HG03442 (cell line): ENCODE measurements around the gene GRIK4.
A peak's percentile ranks its signal among the peaks of the same experiment; 100 is the strongest.

ENCODE experiments used
- ATAC-seq: cut with Tn5 transposase; IDR thresholded peaks from one replicate; pipeline ENCODE4 v1.9.1; 2021; ENCODE audit warnings: mild to moderate bottlenecking, moderate library complexity; ENCODE audit not compliant: unreplicated experiment

The GRIK4 gene

DNA sequence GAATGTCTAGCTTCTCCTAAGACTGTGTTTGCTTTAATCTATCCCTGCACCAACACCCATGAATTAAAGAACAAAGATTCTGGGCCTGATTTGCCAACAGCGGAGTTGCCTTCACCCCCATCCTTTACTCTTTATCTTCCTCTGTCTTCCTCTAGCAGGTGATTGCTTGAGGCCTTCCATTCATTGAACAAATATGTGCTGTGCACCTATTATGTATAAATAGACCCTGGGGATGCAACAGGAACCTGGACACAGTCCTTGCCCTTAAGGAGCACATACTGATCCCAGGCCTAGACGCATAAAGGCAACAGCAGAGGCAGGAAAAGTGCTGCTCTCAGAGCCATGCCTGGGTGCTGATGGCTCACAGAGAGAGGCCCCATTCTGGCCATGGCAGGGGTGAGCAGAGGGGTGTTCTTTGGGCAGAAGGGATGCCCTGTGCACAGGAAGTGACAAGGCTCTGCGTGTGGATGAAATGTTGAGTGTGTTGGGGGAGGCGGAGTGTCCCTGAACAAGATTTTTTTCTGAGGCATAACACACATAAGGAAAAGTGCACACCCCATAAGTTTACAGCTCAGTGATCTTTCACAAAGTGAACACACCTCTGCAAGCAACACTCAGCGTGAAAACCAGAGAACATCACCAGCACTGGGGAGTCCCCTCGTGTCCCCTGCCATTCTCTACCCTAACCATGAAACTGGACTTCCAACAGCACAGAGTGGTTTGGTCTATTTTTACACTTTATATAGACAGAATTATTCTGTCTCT lies 145.9 kb downstream of the GRIK4 start:
- peak; percentile 64 for ATAC-seq

DNA sequence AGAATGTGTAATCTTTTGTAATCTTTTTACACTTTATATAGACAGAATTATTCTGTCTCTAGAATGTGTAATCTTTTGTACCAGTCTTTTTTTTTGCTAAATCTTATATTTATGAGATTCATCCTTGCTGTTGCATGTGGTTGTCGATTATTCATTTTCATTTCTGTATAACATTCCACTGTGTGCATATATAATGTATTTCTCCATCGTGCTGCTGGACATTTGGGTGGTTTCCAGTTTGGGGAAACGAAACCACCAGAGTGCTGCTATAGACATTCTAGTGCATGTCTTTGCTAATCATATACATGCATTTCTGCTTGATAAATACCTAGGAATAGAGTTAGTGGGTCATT lies 146.5 kb downstream of the GRIK4 start:
- peak; percentile 46 for ATAC-seq

DNA sequence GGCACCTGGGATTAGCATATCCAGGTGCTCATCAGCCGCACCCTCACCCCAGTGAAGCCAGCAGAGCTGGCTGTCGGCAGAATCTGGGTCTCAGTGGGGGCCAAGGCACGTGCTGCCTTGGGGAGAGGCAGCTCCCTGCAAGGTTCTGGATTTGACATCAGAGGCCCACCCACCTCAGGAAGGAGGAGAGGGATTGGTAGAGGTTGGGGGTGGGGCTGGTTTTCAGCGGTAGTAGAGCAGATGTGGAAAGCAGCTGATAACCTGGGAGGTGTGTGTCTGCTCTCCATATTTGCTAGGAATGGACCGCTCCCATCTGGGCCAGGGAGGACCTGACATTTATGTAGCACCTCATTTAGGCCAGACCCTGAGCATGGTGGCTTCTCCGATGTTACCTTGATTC lies 147.5 kb downstream of the GRIK4 start:
- ATAC-seq = no peak

DNA sequence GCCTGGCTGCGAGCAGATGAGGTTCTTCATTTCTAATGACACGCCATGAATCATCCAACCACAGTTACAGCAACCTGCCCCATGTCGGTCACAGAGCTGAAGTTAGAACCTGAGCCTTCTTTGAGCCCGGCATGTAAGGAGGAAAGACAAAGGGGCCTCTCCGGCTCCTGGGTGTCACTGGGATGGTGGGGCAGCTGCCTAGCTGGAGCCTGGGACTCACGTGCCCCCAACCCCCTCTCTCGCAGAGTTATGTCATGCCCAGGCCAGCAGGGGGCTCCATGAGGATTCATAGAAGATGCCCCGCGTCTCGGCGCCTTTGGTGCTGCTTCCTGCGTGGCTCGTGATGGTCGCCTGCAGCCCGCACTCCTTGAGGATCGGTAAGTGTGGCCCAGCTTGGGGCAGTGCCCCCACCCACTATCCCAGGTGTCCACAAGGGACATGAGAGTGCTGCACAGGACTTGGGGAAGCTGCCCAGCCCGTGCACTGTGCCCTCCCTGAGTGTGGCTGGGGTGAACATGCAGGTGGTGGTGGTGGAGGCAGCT lies 148.5 kb downstream of the GRIK4 start:
- no peak for ATAC-seq

DNA sequence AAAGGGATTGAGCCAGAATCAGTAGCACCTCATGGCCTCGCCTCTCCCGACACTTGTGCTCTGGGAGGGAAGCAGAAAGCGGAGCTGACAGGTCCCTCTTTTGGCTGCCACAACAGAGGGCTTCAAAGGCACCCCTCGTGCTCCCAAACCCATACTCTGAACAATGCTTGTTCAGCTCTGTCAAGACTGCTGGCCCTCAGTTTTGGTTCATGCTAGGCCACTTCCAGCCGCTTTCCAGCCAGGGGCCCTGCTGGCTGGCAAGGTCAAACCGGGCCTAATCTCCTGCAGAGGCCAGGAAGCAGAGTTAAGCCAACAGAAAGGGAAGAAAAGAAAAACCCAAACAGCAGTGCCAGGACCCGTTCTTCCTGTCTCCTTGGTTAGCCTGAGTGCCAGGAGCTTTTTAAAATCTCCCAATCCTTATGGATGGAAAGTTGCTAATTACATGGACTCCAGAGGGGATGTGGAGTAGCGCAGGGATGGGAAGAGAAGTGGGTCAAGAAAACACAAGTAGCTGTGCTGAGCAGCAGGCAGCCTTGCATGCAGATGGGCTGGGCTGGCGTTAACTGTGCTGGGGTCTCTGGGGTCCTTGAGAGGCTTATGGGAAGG lies 150.6 kb downstream of the GRIK4 start:
- no peak for ATAC-seq

DNA sequence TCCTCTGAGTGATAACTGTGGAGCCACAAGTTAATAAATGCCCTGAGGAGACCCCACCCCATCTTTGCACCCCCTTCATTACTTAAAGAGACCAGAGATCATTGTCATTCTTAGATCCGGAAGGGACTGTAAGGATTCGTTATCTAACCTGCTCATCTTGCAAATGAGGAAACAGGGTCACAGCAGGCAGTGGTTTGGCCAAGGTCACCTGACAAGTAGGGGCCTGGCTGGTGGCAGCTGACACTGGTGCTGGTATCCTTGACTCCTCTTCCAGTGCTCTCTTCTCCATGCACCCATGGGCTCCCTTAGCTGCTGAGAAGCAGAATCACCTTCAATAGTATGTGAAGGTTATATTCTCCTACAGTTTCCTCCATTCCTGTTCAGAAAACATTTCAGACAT lies 151.6 kb downstream of the GRIK4 start:
- no peak for ATAC-seq

DNA sequence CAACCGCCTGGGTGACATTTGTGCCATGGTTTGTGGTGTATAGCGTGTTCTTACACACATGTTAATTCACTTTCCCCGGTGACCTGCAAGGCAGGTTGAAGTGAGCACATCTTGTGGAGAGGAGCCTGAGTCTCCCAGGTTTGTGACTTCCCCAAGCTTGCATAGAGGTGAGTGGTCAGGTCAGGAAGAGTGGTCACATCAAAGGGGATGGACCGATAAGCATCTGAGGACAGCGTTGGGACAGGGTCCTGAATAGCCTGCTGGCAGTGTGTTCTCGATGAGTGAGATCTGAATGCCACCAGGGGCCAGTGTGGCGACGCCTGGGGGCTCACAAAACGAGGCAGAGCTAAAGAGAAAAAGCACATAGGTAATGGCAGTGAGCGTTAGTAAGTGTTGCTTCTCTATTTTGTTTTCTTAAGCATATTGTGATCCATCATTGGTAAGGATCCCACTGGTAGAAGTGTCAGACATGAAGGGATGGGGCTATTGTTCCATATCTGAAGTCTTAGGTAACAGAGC lies 154.6 kb downstream of the GRIK4 start:
- ATAC-seq = no peak

DNA sequence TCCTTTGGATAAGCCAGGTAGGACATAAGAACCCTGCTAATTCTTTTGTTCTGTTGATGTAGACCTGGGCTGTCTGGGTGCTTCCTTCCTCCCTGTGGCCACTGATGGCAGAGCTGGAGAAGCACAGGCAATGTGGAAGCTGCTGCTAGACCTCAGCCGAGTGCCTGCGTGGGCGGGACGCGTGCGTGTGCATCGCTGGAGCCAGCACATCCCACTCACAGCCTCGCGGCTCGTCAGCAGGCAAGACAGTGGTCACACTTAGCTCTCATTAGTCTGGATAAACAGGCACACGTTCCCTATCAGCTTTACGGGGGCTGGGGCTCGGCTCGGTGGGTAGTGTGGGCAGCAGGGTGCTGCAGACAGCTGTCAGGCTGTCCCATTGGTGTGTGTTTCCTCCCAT lies 155.7 kb downstream of the GRIK4 start:
- ATAC-seq = no peak

DNA sequence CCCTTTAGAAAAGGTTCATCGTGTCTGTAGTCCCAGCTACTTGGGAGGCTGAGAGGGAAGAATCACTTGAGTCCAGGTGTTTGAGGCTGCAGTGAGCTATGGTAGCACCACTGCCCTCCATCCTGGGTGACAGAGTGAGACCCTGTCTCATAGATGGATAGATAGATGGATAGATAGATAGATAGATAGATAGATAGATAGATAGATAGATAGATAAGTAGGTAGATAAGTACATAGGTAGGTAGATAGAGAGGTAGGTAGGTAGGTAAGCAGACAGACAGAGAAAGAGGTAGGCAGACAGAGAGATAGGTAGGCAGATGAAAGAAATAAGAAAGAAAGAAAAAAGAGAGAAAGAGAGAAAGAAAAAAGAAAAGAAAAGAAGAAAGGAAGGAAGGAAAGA lies 156.4 kb downstream of the GRIK4 start:
- no peak for ATAC-seq

DNA sequence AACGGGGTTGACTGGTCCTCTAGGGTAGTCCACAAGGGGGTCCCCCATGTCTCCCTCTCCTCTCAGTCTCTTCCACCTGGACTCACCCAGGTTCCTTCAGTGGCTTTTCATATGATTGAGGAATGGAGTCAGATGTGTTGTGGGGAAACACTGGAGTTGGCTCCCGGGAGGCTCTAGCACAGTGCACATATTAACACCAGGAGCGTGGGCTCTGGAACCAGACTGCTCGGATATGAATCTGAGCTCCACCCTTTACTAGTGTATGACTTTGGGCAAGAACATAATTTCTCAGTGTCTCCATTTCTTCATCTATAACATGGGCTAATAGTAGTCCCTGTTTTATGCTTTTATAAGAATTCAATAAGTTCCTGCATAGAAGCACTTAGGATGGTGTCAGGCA lies 157.0 kb downstream of the GRIK4 start:
- no peak for ATAC-seq

DNA sequence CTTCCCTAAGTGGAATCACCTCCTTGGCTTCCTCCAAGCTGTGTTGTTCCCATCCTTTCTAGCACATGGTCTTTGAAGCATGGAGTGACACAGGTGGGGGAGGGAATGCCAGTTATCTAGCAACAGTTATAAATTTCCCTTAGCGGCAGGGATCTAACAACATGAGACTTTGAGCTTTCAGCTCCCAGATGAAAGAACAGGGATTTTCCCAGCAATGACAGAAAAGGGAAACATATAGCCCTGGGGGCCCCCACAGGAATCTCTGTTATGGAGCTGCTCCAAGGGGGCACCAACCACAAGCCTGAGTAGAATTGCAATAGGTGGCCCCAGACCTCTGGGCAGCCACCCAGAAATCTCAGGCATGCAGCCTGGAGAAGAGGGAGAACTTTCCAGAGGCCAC lies 163.0 kb downstream of the GRIK4 start:
- ATAC-seq = no peak

DNA sequence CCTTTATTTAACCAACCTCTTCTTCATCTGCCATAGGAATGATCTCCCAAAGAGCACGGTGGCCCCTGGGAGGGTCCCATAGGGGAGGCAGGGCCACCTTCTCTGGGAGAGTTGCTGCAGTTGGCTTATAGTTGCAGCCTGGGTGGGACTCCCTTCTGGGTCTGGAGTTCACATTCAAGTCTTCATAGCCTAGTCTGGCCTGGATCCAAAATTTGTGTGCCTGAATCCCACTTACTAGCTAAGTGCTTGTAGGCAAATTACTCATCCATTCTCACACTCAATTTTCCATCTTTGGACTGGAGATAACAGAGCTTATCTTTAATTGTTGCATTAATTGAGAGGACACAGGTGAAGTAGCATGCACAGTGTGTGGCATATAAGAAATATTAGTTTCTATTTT lies 163.6 kb downstream of the GRIK4 start:
- no peak for ATAC-seq

DNA sequence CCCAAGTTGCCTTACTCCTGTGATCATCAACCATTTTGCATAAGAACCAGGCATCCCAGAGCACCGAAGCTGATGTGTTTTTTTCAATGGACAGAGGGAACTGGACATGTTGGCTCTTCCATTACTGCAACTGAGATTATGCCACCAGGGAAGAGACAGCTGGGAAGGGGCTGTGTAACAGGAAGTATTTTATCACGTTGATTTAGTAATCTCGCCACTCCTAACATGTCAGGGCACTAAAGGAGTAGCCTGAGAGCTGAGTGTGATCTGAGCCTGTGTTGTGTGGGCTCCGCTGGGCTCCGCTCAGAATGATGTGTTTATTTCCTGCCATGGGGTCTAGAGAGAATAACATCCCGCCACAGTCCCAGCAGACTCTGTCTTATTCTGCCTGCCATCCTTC lies 165.4 kb downstream of the GRIK4 start:
- no peak for ATAC-seq

DNA sequence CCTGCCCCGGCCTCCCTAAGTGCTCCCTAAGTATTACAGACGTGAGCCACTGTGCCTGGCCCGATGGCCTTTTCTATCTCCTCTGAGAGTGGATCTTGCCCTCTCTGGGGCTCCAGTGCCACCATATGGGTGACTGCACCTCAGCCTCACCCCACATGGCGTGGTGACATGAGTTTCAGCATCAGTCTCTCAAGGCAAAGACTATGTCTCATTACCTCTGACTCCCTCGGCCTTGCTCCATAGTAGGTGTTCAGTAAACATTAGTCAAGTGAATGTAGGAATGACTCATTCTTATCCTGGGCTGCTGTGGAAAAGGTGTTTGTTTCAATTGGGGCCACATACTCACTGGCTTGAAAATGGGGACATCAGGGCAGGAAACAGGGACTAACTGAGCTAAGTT lies 168.8 kb downstream of the GRIK4 start:
- ATAC-seq = no peak

DNA sequence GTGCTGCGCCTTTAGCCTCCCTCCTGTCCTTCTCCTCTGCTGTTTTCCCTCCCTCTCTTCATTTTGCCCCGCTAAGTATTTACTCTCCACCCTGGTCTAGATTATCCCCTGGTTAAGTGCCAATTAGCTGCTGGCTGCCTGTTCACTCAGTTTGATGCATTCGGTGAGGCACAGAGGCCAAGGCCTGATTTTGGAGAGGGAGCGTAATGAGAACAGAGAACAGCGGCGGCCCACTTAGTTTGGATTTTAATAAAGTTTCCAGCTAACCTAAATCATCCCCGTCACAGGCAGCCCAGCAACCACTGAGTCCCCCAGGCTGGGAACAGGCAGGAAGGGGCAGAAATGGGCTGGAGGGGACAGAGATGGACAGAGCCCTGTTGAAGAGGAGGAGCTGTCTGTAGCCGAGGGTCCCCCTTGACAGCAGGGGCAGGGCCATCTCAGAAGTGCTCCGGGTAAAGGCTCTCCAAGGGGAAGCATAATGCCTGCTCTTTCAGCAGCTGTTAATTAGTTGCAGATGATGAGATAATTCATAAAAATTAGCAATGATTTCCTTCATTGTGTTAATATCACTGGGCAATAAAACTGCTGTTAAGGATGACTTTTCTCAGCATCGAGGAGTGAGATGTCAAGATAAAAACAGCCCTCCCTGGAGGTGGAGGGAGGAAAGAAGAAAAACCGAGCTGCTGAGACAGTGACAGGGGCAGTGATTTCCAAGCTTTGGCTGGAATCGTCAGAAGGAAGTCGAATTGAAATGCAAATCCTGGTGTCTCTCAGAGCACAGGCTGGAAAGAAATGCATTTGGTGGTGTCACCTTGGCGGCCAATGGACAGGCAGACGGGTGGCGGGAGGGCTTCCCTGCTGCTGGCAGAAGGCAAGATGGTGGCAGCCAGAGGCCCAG lies 170.1 kb downstream of the GRIK4 start:
- ATAC-seq = no peak

DNA sequence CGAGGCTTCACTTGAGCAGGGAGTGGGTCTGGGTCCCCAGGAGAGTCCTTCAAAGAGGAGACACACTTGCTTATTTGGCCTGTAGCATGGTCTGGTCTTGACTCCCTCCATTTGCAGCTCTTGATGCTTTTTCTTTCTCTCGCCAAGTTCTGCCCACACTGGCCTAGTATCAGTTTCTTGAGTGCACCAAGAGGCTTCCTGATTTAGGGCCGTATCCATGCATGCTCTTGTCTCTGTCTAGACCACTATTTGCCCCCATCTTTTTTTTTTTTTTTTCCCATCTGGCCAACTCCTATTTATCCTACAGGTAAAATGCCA lies 170.7 kb downstream of the GRIK4 start:
- no peak for ATAC-seq

DNA sequence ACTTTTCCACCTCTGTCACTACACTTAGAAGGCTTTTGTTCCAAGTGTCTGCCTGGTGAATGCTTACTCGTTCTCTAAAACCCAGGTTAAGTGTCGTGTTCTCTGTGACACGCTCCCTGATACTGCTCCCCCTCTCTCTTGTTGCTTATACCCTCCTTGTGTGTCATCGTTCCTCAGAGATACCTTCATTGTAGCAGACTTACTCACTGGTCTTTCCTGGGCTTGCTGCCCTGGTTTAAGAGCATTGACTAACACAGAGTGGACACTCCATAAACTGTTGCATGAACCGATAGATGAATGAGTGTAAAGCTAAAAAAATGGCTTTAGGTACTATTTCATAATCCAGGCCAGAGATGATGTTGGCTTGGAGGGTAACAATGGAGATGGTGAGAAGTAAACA lies 171.3 kb downstream of the GRIK4 start:
- no peak for ATAC-seq

DNA sequence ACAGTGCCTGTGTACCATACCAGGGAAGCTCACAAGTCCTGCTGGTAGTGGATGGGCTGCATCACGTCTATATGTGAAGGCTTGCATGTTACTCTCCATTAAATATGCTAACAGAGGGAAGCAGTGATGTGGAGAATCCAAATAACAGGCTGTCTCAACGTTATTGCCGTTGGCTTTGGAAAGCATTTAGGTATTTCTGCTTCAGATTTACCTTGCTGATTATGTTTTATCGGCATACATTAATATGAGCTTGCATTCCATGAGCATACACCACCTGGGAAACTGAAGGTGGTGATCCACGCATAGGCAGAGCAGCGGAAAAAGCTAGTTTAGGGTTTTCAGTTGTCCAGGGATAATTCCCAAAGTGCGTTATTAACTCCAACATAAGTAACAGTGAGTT lies 175.0 kb downstream of the GRIK4 start:
- no peak for ATAC-seq

DNA sequence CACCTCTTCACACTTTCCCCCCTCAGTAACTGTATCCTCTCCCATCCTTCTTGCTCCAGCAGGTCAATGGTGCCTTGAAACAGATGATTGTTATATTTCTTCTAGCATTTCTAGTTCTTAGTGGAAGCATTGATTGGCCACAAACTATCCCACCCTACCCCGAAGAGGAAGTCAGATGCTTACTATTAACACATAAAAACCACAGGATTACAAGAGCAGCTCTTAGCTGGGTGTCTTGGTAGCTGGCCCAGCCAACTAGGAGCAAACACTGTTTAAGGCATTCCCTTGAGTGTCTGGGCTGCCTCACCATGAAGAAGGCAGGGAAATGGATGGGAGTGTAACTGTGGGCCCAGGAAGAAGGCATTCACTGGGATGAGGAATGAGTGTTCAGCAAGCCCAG lies 176.6 kb downstream of the GRIK4 start:
- ATAC-seq = no peak

DNA sequence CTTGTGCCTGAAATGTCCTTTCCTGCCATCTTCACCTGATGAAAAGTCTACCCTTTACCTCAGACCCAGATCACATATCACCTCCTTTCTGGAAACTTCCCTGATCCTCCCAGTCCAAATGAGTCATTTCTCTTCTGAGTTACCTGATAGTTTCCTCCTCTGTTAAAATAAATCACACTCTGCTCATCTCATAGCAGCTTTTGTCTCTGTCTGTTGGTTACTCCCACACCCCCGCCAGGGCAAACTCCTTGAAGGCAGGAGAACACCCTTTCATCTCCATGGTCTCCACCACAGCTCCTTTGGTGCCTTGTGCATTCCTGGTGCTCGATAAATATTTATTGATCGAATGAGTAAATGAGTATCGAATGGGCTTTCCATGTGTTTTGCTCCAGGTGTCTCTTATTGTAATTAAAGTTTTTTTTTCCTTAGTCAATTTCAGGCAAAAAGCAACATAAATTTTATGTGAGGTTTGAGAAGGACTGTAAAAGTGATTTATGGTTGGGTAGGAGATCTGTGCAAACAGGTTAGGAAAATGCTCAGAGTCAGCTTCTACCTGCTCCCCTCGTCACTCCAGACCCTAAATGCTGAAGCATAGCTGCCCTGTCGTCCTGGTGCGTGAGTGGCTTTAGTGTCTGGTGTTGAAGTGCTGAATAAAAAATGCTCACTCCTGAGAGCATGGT lies 178.2 kb downstream of the GRIK4 start:
- no peak for ATAC-seq

DNA sequence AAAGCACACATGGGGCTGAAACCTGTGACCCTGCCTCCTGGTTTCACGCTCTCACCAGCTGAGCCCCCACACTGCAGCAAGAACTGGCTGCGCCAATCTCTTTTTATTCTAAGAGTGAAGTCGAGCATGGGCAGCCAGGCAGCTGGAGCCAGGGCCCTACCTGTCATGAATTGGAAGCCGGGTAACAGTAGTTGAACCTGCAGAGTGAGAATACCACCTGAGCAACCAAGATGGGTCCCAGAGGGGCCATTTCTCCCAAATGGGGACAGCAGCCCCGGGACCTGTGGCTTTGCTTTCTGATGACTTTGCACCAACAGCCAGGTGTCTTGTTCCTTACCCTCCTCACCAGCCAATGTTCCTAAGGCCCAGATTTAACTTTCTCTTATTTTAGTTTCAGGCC lies 178.9 kb downstream of the GRIK4 start:
- no peak for ATAC-seq
